KBM-7 (cell line): ENCODE results near the gene PNPLA5.
A peak's percentile ranks its signal among the peaks of the same experiment; 100 is the strongest.

Source experiments
- DNase-seq: peaks from one replicate; pipeline ENCODE4 v3.0.0-alpha.2; 2015
- in situ Hi-C: fragments of 300-500 bp; cut with MboI; formaldehyde crosslinking; loops from 2 replicates; pipeline ENCODE4 v1.14.3; 2020; ENCODE audit warnings: low sequenced_read_pairs, low pct_unique_long_range_greater_than_20kb, mixed read lengths

Gene PNPLA5, protein sequence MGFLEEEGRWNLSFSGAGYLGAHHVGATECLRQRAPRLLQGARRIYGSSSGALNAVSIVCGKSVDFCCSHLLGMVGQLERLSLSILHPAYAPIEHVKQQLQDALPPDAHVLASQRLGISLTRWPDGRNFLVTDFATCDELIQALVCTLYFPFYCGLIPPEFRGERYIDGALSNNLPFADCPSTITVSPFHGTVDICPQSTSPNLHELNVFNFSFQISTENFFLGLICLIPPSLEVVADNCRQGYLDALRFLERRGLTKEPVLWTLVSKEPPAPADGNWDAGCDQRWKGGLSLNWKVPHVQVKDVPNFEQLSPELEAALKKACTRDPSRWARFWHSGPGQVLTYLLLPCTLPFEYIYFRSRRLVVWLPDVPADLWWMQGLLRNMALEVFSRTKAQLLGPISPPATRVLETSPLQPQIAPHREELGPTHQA

GRCh38 chr22:43891360-43892182, at the start of gene PNPLA5:
TSS of gene PNPLA5 (minus strand) at chr22:43892013. CDS start at chr22:43891880, 133 bp downstream.
- in situ Hi-C loops, result no loop called here
- DNase-seq, result no peak

DNA sequence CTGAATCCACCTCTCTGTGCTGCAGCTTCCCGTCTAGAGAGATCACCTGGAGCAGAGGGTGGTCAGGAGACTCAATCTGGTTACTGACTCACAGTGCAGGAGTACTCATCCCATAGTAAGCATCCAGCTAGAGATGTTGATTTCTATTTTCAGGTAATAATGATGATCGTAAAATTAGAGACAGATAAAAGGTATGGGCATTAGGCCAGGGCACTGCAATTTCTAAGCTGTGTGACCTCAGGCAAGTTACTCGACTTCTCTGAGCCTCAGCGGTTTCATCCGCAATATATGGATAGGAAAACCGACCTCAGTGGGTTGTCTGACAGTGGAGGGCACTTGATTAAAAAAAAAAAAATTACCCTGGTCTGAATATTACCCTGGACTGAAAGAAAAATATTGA, 49.6 kb upstream of the PNPLA5 start:
- DNase-seq, result no peak
- in situ Hi-C loops, result no loop called here

DNA sequence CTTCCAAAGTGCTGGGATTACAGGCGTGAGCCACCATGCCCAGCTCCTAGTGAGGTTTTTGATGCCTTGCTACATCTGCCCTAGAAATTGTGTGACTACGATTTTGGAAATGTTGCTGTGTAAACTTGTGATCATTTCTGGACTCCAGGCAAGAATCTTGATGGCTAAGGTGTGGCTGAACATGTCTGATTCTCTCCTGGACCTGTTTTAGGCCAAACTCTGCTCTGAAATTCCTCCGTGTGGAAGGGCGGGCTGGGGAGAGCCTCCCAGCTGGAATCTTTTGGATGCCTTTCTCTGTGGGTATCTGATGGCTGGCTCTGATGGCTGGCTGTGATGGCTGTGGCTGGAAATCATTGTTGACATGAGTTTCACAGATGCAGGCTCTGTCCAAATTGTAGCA, 40.0 kb upstream of the PNPLA5 start:
- in situ Hi-C loops, result no loop called here

GRCh38 chr22:43928908-43929307, 37.1 kb upstream of the PNPLA5 start:
- no peak for DNase-seq
- in situ Hi-C loops, result no loop called here

More for the DNA sequence above, 40.0 kb upstream of the PNPLA5 start:
- no peak for DNase-seq

GRCh38 chr22:43928468-43928867, 36.7 kb upstream of the PNPLA5 start:
- in situ Hi-C loops, result no loop called here
- DNase-seq, result peak; percentile 21

DNA sequence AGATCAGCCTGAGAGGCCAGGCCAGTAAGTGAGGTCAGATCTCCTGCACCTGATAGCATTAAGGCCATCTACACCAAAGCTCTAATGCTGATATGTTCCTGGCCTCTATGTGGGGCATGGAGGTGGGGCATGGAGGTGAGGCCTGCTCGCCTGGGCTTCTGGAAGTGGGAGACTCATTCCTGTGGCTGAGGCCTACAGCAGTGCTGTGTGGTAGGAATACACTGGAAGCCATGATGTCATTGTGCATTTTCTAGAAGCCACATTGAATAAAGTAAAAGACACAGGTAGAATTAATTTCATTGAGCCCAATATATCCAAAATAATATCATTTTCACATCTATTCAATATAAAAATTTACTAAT, 34.5 kb upstream of the PNPLA5 start:
- in situ Hi-C loops, result no loop called here
- no peak for DNase-seq

DNA sequence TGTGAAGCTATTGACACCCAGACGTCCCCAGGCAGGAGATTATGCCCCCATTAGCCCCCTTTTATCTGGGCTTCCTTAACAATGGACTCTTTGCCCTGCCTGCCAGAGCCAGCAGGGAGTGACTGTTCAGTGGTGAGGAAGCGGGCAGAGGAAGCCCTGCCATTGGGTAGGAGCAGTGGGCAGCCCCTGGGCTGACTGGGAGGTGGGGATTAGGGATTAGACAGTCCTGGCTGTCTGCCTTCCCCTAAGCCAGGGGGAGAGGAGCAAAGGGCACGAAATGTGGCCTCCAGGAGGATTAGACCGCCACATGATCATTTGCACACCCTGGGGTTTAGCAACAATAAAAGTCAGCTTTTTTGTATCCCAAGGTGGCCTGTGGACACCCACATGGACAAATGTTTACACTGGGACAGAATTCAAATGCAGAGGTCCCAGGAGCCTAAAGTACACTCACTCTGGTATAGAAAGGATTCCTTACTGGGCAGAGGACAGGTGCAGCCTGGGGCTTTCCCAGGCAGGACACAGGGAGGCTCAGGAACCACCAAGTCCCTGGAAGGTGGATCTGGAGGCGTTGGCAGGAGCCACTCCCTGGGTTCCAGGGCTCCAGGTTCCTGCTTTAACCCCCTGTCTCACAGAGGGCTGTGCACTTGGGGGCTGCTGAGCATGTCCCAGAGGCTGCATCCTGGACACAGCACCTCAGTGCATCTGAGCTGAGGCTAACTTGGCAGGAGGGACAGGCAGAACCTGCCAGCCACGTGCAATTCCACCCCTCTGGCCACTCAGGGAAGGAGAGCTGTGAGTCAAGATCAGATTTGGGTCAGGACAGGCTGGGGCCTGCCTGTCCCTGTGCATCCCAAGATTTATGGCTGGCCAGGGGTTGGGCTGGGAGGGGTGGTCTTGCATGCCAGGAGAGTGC, 33.9 kb upstream of the PNPLA5 start:
- in situ Hi-C loops, result no loop called here
- DNase-seq, result no peak

DNA sequence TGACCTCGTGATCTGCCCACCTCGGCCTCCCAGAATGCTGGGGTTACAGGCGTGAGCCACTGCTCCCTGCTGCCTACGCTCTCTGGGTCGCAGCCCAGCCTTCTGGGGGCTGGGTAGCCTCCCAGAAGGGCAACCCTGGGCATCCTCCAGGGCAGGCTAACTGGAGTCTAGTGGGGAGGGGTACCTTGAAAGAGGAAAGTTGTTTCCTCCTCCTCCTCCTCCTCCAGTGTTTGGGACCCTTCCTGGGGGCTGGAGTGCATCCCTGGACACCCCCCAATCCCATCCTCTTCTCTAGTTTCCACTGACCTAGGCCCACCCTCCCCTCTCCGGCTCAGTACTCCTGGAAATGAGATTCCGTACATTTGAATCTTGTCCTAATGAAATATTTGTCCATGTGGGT, 33.1 kb upstream of the PNPLA5 start:
- in situ Hi-C loops, result no loop called here
- DNase-seq, result no peak

DNA sequence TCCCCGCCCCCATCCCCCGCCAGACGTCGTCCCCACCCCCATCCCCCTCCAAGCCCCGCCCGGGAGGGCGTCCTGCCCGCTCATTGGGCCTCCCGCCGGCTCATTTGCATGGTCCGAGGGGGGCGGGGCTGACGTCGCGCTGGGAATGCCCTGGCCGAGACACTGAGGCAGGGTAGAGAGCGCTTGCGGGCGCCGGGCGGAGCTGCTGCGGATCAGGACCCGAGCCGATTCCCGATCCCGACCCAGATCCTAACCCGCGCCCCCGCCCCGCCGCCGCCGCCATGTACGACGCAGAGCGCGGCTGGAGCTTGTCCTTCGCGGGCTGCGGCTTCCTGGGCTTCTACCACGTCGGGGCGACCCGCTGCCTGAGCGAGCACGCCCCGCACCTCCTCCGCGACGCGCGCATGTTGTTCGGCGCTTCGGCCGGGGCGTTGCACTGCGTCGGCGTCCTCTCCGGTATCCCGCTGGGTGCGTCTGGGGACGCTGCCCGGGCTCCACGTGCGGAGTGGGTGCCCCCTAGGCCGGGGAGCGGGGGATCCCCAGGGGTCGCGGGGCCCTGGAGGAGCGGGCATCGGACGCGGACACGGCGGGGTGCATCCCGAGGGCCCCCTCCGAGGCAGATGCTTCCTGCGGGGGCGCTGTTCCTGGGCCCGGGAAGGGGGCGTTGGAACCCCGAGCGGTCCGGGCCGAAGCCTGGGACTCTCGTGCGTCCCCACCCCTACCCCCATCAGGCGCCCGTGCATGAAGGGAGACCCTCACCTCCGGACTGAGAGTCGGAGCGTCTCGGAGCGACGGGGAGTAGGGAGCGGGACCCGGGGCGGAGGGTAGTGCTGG, 32.0 kb upstream of the PNPLA5 start, which contains the start of gene PNPLA3:
Gene PNPLA3, plus strand, starts transcription at position 175 of the 834 bp plus-strand sequence. Its CDS starts 107 bp downstream, at position 282.
- peak; percentile 78 for DNase-seq
- in situ Hi-C loops, result no loop called here

DNA sequence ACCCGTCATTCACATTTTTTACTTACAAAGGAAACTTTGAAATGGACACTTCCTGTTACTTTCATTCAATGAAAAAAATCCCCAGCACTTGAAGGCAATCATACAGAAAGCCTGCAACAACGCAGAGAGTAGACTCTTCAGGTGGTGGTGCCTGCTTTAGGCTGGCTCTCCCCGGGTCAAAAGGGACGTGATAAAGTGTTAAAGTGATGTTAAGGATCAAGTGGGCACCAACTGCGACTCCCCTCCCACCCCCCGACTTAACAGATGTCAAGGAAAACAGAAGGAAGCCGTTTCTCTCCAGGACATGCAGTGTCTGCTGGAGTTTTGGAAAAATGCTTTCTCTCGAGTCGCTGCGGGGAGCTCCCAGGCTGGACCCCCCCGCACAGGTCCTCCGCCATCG, 31.4 kb upstream of the PNPLA5 start:
- peak; percentile 55 for DNase-seq
- in situ Hi-C loops, result no loop called here

- in situ Hi-C loops, result no loop called here
- DNase-seq, result no peak
These were observed 30.3 kb upstream of the PNPLA5 start for GRCh38 chr22:43922123-43922522.

DNA sequence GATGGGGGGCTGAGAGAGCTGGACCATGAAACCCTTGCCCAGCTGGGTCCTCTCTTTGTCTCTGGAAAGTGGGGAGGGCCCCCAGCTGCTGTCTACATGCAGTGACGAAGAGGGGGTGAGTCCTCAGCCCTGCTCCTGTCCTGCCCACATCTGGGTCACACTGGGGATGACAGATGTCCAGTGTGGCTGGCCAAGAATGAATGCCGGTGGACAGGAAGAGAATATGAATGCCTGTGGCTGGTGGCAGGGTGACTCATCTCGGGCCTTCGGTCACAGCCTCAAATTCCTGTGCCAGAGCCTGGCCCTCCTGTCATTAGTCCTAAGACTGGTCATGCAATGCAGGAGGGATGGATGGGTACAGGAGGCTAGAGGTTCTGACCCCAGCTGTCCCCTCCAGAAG, 29.6 kb upstream of the PNPLA5 start:
- no peak for DNase-seq
- in situ Hi-C loops, result no loop called here

DNA sequence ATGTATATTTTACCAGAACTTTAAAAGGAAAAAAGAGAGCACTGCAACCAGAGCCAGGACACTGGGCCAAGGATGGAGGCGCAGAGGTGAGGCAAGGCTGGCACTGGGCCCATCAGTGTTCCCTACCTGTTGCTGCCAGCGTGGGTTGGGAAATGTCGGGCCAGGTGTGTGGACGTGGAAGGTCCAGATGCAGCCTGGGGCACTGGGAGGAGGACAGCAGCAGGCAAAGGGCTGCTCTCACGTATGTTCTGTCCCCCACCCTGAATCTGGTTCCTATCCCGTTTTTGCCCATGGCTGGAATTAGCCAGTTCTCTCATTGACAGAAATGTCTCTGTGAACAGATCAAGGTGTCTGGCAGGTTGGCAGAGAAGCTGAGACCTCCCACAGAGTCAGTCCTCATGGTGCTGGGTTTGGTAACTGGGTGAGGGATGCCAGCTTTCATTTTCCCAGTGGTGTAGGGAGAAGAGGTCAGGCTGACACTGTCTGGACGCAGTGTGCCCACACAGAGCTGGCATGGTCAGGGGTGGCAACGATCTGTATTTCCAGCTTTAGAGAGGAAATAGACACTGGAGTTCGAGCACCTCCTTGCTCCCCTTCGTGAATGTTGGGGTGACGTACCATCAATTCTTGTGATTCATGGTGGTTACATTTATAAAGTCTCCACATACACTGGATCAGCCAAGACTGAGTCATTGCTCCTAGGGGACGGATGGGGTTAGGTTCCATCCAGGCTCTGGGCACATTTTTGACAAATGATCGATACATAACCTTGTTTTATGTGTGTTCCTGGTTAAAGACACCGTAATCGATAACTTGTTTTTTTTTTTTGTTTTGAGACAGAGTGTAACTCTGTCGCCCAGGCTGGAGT, 27.5 kb upstream of the PNPLA5 start:
- no peak for DNase-seq
- in situ Hi-C loops, result no loop called here

- DNase-seq, result peak; percentile 21
- in situ Hi-C loops, result no loop called here
These were observed 25.7 kb upstream of the PNPLA5 start for GRCh38 chr22:43917521-43917920.

- in situ Hi-C loops, result no loop called here
- no peak for DNase-seq
These were observed 19.5 kb upstream of the PNPLA5 start for GRCh38 chr22:43911351-43911750.

- in situ Hi-C loops, result no loop called here
- no peak for DNase-seq
These were observed 18.4 kb upstream of the PNPLA5 start for GRCh38 chr22:43910178-43910695.

DNA sequence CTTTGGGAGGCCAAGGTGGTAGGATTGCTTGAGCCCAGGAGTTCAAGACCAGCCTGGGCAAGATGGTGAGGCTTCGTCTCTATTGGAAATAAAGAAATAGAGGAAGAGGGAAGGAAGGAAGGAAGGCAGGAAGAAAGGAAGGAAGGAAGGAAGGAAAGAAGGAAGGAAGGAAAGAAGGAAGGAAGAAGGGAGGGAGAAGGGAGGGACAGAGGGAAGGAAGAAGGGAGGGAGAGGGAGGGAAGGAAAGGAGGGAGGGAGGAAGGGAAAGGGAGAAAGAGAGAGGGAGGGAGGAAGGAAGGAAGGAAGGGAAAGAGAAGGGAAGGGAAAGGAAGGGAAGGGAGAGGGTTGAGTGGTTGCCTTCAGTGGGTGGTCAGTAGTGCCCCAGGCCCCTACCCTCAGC, 17.9 kb upstream of the PNPLA5 start:
- in situ Hi-C loops, result no loop called here
- no peak for DNase-seq
